Measurements from ENCODE around the gene FAM229A.

The FAM229A gene

GRCh38 chr1:32321712-32322291 lies 40.5 kb downstream of the FAM229A start:
- no peak for DNase-seq

- DNase-seq: no peak
These were observed 44.0 kb downstream of the FAM229A start for GRCh38 chr1:32318127-32318869.

- no peak for DNase-seq
These were observed 45.4 kb downstream of the FAM229A start for GRCh38 chr1:32316903-32317277.

- DNase-seq: no peak
These were observed 50.4 kb downstream of the FAM229A start for GRCh38 chr1:32311709-32312393.
